Measurements from ENCODE around the gene PPFIBP1. TPM values are rescaled to one million over a fixed set of nuclear protein-coding genes. Genes with fewer than 3 reads are reported as not detected.
"Not testable (repeated sequence)": the region's sequence is repeated elsewhere in the genome, so short reads cannot be mapped to it uniquely, and the experiment has no call there.

The PPFIBP1 gene
- total RNA-seq, 1 experiment from 2014 or later, result 121 TPM

- peak; percentile 85 for DNase-seq (ENCODE audit: low read depth)
Measured at GRCh38 chr12:27627123-27627852, 103.3 kb downstream of the PPFIBP1 start.

DNA sequence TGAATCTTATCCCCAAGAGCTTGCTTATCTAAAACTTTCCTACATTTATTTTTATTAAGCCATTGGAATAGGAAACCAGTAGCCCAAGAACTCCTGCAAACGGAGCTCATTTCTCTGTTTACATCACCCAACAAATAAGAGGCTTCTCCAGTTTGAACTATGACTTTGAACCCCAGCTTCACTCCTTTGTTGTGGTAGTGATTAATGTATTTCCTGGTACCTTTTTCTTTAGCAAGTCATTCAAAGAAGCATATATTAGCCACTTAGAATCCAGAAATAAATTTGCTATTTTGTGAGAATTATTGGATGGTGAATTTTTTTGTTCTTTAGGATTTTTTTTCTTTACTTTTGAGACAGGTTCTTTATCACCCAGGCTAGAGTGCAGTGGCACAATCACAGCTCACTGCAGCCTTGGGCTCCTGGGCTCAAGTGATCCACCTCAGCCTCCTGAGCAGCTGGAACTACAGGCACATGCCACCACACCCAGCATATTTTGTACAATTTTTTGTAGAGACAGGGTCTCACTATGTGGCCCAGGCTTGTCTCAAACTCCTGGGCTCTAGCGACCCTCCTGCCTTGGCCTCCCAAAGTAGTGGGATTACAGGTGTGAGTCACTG is 104.0 kb downstream of the PPFIBP1 start:
- not testable (repeated sequence) for DNase-seq (ENCODE audit: low read depth)

GRCh38 chr12:27630219-27630618 is 106.2 kb downstream of the PPFIBP1 start:
- DNase-seq (ENCODE audit: low read depth), result not testable (repeated sequence)

DNA sequence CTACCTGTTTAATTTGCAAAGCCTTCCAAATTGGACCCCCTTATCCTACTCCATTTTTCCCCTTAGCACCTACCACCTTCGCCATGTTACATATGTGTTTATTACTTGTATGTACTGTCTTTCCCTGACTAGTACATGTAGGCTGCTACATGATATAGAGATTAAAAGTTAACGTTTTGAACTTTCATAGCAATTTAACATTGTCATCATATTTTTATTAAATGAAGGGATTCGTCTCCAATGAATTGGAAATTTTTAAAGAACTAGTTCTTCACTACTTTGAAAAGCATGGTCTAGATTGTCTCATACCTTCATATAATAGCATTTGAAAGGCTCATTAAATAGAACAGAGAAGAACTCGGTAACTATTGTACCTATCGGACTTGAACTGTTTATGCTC is 107.4 kb downstream of the PPFIBP1 start:
- DNase-seq (ENCODE audit: low read depth), result no peak

GRCh38 chr12:27631813-27632491 is 107.9 kb downstream of the PPFIBP1 start:
- no peak for DNase-seq (ENCODE audit: low read depth)

DNA sequence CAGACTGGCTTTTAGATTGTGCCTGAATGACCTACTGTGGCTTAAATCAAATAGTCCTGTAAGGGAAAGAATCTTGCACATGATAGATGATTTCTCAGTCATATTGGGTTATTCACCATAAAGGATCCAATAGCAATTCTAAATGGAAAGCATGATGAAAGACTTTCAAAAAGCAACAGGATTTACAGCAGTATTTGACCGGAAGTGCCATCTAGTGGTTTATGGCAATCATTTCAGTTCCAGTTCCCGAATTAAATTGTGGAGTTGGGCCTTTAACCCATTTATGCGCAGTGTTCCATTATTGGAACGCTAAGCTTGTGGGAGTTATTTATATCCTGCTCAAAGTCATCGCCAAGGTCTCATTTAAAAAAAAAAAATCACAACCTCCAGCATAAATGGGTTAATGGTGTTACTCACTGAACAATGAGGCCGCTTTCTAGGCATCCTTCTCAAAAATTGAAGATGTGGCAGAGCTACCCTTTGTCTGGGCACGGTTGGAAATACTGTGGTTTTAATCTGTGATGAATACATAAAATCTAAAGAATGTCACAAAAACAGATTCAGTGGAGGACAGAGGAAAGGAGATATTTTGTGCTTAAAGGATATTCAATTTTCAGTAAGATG is 111.5 kb downstream of the PPFIBP1 start:
- peak; percentile 72 for DNase-seq (ENCODE audit: low read depth)

DNA sequence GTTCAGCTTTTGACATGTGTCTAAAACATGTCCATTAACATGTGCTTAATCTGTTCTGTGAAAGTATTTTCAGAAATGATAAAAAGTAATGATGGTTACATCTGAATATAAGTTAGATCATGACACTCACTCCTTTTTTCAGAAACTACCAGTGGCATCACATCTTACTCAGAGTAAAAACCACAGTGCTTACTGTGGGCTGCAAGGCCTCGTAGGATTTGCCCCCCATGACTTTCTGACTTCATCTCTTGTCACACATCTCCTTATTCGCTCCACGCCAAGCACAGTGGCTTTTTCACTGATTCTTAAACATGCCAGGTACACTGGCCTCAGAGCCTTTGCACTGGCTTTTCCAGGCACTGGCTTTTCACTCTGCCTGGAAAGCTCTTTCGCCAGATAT is 112.6 kb downstream of the PPFIBP1 start:
- not testable (repeated sequence) for DNase-seq (ENCODE audit: low read depth)

DNA sequence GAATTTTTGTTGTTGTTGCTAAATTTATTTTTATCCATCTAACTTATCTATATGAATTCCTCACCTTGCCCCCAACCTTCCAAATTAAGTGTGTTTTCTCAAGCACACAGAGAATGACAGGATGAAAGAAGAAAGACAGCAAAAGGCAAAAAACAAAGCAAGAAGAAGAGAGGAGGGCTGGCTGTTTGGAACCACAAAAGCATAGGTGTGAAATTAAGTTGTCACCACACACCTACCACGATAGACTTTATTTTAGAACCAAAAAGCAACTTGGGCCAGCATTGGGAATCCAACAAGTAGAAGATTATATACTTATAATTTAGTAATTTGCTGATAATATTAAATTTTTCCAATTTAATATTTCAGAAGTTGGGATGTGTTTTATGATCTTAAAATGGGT is 113.5 kb downstream of the PPFIBP1 start:
- no peak for DNase-seq (ENCODE audit: low read depth)

GRCh38 chr12:27639265-27639664 is 115.3 kb downstream of the PPFIBP1 start:
- DNase-seq (ENCODE audit: low read depth), result no peak

DNA sequence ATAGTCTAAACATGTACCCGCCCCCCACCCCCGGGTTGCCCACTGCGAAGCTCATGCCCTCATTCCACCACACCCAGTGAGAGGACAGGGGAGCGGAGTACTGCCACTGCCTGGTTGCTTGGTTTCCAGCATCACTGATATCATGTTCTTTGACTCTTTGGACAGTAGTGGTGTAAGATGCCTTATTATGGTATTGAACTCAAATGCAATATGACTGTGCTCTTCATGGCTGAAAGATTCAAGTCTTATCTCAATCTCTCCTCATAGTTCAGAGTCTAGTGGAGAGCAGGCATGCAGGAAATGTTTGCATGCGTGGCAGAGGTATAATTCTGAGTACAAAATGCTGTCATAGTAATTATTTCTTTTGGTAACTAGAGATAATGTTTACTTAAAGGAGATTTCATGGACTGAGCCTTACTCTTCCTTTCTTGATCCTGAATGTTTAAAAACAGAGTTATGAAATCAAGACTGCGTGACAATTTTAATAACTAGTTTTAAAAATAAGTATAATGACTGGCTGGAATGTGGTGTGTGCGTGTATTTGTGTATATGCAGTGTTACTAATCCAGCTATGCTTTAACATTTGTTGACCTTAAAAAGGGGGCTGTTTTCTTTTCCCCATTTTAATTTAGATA is 116.7 kb downstream of the PPFIBP1 start:
- not testable (repeated sequence) for DNase-seq (ENCODE audit: low read depth)

DNA sequence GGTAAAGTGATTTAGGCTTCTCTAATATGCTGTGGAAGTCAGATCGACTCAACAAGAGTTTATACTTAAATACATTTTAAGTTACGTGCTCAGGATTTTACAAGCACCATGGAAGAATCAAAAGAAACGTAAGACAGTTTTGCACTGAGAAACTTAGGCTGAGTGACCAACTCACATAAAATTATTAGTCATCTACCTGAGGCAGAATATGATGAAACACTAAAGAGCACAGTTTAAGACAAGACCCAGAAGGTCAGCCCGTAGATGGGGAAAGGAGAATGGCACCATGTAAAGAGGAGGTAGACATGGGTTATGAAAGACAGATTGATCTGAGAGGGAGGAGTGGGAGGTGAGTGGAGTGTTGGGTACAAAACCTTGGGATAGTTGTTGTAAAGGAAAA is 118.4 kb downstream of the PPFIBP1 start:
- DNase-seq (ENCODE audit: low read depth), result not testable (repeated sequence)

DNA sequence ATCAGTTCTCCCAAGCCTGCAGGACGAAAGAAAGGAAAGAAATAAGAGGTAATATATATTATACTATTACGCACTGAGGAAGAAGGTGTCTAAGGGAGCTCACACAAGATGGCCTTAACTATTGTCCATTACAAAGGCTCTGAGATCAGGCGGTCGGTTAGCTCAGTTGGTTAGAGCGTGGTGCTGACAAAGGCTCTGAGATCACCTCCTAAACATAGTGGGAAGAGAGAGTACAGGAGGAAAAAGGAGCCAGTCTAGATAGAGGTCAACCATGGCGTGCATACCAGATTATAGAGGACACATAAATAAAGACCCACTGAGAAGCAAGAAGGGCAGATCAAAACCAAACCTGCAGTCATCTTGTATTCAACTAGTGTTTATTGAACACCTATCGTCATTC is 118.9 kb downstream of the PPFIBP1 start:
- not testable (repeated sequence) for DNase-seq (ENCODE audit: low read depth)

- peak; percentile 70 for DNase-seq (ENCODE audit: low read depth)
Measured at GRCh38 chr12:27644158-27644845, 120.3 kb downstream of the PPFIBP1 start.

DNA sequence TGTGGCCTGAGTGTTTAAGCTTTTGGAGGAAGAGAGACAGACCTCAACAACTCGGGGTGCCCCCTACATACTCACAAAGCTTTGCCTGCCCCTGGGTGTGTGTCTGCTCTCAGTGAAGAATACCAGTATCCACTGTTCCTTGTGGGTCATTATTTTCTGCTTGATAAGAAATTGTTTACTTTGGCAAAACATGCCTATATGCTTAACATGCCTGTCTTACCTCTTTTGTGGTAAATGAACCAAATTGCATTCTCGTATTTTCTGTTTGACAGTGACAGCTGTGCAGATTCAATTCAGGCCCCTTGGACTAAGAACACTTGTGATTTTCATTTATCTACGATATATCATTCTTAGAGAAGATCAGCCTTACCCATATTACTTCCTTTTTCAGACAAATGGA is 121.7 kb downstream of the PPFIBP1 start:
- peak; percentile 88 for DNase-seq (ENCODE audit: low read depth)

DNA sequence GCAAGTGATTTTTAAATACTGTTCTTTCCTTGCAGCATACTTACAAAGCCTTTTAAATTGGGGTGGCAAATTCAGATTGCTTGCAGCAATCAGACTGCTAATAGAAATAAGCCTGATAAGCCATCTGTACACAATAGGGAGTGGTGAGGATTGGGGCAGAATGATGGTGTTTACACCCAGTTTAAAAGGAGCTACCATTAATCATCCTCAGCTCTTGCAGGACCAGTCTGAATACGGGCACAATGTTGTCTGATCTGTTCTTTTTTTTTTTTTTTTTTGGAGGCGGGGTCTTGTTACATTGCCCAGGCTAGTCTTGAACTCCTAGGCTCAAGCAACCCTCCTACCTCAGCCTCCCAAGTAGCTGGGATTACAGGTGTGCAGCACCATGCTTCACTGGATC is 122.1 kb downstream of the PPFIBP1 start:
- DNase-seq (ENCODE audit: low read depth), result no peak

GRCh38 chr12:27650011-27650410 is 126.0 kb downstream of the PPFIBP1 start:
- no peak for DNase-seq (ENCODE audit: low read depth)

- DNase-seq (ENCODE audit: low read depth), result no peak
Measured at GRCh38 chr12:27651201-27651600, 127.2 kb downstream of the PPFIBP1 start.

GRCh38 chr12:27652174-27652763 is 128.3 kb downstream of the PPFIBP1 start:
- DNase-seq (ENCODE audit: low read depth), result peak; percentile 82

GRCh38 chr12:27653661-27654060 is 129.7 kb downstream of the PPFIBP1 start:
- no peak for DNase-seq (ENCODE audit: low read depth)

DNA sequence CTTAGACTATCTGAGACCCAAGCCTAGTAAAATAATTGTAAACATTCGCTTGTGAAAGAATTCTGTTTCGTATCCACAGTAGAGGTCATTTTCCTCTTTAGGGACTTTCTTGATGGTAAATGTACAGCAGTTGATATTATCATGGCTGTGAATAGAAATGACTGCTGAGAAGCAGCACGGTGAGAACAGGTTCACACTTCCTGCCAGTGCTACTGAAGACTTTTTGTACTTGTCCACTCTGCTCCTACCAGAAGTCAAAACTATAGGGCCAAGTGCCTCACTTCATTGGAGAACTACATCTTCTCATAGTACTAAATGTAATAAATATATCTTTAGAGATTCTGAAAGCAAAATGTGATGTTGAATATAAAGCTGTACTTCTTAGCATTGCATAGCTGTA is 131.5 kb downstream of the PPFIBP1 start:
- DNase-seq (ENCODE audit: low read depth), result not testable (repeated sequence)

DNA sequence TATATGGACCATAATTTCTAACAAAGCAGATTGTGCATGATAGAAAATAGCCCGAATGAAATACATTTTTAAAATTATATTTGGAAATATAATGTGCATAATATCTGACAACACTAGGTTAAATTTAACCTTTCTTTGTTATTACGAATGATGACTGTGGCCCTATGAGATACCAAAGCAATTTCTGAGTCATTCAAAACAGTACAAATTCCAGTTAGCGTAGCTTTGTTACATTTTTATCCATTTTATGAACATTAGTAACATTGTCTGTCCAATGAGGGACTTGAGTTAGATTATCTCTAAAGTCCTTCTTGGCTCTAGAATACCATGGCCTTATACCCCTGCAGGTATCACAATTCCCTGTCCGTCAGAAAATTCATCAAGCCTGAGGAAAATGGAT is 133.3 kb downstream of the PPFIBP1 start:
- peak; percentile 29 for DNase-seq (ENCODE audit: low read depth)

Measured in LHCN-M2 (cell line).